GM21717 (cell line): Measurements from ENCODE around the gene GRAMD1B.
"Not testable (repeated sequence)": the region's sequence is repeated elsewhere in the genome, so short reads cannot be mapped to it uniquely, and the experiment has no call there.

ENCODE experiments used
- ATAC-seq: cut with Tn5 transposase; IDR thresholded peaks from one replicate; pipeline ENCODE4 v1.9.1; 2021; ENCODE audit warnings: mild to moderate bottlenecking, moderate library complexity; ENCODE audit not compliant: unreplicated experiment

Gene GRAMD1B

DNA sequence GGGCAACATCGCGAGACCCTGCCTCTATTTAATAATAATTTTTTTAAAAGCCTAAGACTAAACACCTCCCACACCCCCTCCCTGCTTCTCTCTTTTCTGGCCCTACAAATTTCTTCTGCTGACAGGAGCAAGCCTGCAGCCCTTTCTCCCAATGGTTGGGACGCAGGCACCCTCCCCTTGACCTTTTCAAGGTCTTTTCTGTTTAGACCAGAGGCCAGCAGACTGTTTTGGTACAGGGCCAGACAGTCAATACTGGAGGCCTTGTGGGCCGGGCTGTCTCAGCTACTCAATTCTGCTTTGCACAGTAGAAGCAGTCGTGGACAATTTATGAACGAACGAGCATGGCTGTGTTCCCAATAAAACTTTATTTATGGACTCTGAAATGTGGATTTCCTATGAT is 132.1 kb downstream of the GRAMD1B start:
- no peak for ATAC-seq

DNA sequence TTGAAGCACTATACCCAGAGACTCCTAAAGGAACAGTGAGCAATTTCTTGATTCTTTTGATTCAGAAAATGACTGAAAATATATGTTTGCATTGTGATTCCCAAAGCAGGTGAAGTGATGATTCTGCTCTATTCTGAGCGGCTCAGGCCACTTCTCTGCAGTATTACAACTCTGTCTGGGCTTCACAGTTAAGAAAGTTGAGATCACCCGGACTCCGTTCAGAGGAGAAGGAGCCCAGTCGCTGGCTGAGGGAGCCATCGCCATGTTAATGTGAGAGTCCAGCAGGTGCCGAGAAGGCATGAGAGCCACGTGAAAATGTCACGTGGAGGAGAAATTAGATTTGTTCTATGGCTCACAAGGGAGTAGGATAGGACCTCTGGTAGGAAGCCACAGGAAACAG is 132.8 kb downstream of the GRAMD1B start:
- no peak for ATAC-seq

DNA sequence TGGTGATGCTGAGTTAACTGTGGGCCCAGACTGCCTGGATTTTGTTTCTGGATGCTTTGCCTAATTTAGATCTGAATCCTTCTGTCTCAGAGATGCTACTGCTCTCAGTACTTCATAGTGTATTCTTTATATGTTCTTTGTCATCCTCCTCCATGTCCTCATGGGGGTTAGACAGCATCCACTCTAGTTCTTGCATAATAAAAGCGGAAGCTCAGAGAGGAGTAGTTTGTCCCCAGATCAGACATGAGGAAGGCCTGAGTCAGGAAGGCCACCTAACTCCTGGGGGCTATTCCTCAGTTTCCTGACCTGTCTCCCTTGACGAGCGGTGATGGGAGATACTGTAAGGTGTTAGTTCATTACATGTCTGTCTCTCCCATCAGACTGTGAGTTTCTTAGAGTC is 134.2 kb downstream of the GRAMD1B start:
- no peak for ATAC-seq

DNA sequence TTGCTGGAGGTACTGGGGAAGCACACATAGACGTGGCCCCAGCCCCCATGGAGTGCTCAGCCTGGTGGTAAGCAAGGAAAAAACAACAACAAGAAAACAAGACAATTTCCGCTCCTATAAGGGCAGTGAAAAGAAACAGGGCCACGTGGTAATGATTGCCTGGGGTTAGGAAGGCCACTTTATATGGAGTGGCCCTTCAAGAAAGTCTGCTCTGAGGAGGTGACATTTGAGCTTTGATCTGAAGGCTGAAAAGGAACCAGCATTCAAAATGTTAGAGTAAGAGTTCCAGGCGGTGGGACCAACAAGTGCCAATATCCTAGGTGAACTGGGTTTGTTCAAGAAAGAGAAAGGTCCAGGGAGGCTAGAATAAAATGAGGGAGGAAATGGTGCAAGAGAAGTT is 136.8 kb downstream of the GRAMD1B start:
- no peak for ATAC-seq

DNA sequence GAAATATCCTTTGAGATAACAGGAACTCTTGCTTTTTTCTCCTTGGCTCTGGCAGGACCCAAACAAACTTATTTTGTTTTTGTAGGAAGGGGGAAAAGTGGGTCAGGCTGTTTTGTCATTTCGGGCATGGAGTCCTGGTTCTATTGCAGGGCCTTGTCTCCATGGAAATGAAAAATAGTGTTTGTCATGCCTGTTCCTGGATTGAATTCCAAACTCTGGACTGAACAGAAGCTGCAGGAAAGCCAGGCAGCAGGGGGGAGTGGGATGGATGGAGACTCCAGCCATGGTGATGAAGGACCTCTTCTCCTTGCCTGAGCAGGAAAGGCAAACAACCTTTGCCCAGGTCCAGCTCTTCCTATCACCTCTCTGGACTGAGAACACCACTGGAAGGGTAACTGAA is 137.4 kb downstream of the GRAMD1B start:
- no peak for ATAC-seq

DNA sequence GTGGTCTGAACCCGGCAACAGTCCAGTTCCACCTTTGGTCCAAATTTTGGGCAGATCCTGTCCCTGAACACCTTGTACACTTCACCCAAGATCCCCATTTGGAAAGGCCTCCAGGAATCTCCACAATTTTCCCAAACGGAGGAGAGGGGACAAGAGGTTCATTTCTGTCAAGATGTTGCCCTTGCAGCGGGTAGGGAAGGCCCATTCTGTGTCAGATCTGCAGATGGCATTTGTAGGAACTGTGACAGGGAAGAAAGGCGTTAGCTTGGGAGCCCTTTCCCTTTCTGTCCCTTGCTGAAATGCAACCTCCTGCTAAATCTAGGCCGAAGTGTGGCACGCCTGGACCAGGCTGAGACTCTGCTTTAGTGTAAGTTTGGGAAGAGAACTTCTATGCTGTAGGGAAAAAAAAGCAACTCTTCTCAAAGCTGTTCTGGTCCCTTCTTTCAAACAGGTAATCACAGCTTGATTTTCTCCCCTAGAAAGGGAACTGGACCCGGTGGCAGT is 138.3 kb downstream of the GRAMD1B start:
- no peak for ATAC-seq

DNA sequence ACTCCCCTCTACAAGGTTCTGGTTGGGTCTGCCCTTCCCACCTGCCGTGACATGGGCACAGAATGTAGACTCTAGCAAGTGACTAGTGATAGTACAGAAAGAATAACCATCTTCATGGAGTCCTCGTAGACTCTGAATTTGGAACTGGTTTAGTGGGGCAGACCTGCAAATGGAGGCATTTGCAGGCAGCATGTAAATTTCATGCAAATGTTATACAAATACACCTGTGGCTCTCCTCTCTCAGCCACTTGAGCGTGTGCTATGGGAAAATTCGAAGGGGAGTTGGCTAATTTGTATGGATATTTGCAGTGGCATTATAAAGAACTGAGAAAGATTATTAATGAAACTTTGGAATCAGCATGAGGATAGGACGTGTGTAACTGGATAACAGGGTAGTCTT is 139.3 kb downstream of the GRAMD1B start:
- ATAC-seq, result no peak

DNA sequence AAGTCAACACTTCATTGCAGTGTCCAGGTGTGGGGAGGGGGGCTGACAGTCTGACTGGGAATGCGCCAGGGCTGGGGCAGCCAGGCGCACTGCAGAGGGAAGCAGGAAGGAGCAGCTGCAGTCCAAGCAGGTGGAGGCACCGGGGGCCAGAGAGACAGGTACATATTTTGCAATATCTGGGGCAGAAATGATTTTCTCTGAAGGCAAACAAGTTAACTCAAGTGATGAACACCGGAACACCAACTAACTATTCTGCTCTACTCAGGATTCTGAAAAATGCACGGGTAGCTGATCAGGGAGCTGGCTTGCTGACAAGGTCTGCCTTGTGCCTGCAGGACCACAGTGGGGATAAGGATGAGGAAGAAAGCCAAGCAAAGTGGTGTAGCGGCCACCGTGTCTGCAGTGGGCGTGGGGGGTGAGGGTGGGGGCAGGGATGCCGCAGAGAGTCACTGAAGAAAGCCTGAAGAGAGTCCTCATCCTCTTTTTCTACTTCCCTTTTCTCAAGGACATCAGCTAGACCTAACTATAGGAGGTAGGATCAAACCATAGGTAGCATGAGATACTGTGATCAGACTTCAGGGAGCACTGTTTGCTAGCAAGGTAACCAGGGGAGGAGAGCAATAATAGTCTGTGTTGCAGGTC is 141.0 kb downstream of the GRAMD1B start:
- ATAC-seq, result no peak

DNA sequence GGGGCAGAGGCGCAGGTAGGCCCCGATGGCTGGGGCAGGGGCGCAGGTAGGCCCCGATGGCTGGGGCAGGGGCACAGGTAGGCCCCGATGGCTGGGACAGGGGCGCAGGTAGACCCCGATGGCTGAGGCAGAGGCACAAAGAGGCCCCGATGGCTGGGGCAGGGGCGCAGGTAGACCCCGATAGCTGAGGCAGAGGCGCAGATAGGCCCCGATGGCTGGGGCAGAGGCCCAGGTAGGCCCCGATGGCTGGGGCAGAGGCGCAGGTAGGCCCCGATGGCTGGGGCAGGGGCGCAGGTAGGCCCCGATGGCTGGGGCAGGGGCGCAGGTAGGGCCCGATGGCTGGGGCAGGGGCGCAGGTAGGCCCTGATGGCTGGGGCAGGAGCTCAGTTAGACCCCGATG is 142.7 kb downstream of the GRAMD1B start:
- not testable (repeated sequence) for ATAC-seq

DNA sequence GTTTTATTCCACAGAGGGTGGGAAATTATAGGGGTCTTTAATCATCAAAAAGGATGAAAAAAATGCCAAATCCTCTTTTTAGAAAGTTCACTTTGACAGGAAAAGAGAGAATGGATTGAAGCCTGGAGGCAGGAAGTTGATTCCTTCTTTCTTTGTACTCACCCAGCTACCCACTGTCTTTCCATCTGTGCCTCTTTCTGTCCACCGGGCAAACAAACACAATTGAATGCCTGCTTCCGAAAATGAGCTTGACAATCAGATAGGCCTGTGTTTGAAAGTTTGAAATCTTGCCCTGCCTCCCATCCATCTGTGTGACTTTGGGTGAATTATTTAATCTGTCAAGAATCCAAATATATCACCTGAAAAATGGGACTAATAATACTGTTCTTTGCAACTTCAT is 143.2 kb downstream of the GRAMD1B start:
- no peak for ATAC-seq

DNA sequence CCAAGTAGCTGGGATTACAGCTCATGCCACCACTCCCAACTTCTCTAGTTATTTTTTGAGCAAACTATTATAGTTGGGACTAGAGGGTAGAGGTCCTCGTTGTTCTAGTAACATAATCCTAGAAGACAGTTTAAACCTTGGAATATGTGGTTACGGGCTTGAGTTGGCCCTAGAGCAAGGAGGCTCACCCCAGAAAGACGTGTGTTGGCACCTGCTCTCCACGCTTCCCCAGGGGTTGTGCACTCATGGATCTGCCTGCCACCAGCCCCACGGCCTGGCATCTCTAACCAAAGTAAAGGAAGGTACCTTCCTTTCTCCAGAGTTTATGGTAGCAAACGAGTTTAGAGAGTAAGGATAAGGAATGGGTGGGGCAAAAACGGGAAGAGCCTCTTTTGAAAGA is 145.4 kb downstream of the GRAMD1B start:
- no peak for ATAC-seq

DNA sequence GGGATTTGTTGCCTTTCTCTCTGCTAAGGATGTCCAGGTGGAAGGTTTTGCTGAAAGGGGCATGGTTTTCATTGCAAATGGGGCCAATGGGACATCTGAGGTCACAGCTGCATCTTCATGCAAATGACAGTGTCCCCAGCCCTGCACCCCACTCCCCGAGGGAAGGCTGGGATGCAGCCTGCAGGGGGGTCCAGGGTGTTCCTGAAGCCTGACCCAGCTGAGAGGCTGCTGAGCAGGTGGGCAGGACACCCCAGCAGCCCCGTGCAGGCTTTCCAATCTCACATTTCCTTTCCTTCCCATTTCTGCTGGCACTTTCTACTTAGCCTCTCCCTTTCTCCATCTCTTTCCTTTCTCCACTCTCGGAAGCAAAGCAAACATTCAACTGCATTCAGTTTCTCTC is 146.0 kb downstream of the GRAMD1B start:
- ATAC-seq, result no peak

DNA sequence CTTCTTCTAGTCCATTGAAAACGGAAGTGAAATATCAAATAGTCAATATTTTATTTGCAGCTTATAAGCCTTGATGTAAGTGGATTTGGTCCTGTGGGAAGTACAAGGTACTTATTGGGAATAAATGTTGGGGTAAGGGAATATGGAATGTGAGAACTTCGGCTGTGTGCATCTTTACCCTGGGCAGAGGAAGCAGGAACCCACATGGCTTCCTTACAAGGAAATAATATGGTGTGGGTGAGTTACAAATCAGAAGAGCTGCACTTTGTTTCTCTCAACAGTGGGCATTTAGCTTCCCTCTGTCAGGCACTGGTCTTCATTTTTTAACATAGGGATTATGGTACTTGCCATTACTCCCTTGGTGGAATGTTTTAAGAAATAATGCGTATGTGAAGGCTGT is 146.4 kb downstream of the GRAMD1B start:
- ATAC-seq, result no peak

DNA sequence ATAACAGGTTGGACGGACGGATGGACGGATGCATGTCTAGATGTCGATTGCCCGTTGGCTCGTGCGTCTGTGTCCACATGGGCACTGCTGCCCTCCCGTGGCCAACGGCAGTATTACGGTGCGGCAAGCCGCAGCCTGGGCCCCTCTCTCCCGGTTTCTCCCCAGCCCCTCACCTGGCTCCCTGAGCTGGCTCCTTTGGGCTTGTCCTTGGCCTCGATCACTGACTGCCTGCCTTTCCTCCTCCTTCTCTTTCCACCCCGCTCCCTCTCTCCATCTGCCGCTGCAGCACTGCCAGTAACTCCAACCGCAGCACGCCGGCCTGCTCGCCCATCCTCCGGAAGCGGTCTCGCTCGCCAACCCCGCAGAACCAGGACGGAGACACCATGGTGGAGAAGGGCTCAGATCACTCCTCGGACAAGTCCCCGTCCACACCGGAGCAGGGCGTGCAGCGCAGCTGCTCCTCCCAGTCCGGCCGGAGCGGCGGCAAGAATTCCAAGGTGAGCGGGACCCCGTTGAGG is 147.1 kb downstream of the GRAMD1B start:
- ATAC-seq, result peak; percentile 54

DNA sequence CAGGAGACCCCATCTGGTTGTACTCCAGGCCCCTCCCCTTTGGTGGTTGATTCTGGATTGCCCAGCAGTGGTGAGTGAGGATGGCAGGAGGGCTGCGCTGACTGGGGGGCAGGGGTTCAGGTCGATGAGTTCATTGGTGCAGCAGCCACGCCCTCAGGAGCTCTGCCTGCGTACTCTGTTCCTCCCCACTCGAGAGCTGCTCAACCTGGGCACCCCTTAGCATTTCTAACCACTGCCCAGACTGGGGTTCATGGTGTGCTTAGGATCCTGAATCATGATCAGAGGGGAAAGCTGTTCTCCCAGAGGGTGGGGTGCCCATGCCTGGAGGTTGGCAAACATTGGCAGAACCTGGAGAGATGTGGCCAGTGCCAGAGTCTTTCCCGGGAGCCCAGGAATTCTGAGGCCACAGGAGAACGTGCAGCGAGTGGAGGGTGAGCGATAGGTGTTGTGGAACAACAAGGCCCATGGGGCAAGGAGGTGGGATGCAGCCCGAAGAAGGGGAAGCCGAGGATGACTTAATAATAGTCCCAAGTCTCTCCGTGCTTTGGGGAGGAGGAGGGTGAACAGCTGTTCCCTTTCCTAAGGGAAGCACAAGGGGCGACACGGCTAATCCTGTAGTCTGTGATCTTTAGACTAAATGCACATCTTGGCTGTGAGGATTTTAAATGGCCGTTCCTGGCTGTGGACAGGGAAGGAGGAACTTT is 148.9 kb downstream of the GRAMD1B start:
- no peak for ATAC-seq

DNA sequence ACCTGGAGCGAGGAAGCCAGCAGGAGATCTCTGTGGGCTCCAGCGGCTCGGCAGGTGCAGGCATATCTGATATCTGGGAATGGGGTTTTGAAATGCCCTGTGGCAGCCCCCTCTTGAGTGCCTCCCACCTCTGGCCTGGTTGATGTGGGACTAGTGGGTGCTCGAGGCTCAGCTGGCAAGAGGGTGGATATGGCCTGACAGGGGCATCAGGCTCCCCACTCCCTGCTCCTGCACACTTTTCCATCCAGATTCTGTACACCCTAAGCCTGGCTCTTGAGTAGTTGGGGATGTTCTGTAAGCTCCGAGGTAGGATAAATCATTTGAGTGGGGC is 149.4 kb downstream of the GRAMD1B start:
- no peak for ATAC-seq

DNA sequence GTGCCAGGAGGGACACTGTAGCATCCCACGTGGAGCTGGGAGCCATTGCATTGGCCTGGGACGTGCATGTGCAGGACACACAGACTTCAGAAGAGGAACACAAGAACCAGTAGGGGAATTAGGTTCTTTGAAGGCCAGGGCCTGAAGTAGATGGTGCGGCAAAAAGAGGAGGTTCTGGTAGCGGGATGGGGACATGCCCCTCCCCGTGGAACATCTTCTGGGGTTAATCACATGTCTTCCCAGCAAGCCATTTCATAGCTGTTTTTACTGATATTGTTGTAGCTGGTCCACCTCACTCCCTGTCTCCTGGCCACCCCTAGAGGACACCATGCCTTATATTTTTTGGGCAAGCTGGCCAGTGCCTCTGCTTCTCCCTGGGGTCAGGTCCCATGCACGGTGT is 150.1 kb downstream of the GRAMD1B start:
- no peak for ATAC-seq

DNA sequence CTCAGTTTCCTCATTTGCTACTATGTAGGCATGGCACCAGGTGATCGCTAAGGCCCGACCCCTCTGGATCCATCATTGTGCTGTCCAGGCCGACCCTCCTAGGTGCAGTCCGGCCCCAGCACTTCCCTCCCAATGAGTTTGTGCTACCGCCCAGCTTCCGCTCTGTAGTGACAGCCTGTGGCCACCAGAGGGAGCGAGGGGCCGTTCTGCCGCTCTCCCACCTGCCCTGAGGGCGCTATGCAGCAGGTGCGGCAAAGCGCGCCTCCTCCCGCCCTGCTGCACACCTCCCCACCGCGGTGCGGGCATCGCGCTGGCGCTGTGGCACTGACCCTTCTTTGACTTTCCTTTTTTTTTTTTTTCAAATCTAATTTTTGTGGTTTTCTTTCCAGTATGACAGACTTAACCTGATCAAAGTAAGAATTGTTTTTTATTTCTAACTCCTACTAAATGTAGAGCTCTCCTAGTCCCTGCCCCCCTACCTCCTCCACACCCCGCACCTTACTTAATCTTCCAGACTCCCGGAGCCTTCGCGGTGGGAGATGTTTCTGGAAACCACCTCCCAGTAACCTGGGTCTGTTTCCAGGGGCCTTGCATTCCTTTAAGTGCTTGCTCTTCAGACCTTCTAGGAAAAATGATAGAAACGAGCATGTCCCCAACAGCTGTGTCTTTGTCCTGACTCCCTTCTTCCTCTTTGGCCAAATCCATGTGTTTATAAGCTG is 150.6 kb downstream of the GRAMD1B start:
- ATAC-seq, result peak; percentile 85

DNA sequence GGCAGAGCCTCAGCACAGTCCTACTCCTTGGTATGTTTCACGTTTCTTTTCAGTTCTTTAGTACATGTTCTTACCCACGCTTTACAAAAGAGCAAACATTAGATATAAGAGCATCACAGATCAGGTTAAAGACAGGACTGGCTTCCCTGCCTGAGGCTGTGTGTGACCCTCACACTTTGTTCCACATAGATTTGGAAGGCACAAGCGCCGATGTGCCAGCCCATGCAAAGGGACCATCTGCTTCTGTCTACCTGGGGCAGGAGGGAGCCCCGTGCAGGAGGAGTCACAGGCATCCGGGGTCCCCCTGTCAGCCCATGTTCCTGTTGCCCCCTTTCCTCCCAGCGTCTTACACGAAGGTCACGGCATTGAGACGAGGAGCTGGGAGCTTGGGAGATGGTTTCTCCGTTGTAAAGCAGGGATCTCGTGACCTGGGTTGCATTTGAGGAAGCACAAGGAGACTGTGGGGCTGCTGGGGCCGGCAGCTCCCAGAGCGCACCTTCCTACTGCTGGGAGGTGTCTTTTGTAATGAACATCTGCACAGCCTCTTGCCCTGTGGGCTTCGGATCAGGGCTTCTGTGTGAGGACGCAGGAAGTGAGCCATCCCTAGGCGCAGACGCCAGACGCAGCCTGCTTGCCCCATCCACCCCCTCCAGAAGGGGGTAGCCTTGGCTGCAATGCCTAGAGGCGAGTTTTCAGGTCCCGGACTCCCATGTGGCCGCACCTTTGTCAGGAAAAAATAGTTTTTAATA is 151.8 kb downstream of the GRAMD1B start:
- no peak for ATAC-seq

DNA sequence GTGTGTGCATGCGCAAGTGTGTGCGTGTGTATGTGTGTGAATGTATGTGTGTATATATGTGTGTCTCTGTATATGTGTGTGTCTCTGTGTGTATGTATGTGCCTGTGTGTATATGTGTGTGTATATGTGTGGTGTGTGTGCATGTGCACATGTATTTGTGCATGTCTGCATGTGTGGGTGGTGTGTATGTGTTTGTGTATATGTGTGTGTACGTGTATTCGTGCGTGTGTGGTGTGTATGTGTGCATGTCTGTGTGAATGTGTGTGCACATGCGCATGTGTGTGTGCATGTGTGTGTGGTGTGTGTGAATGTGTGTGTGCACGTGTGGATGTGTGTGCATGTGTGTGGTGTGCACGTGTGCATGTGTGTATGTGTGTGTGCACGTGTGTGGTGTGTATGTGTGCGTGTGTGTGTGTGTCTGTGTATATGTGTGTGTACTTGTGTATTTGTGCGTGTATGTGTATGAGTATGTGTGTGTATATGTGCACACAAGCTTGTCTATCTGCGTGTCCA is 153.0 kb downstream of the GRAMD1B start:
- no peak for ATAC-seq

DNA sequence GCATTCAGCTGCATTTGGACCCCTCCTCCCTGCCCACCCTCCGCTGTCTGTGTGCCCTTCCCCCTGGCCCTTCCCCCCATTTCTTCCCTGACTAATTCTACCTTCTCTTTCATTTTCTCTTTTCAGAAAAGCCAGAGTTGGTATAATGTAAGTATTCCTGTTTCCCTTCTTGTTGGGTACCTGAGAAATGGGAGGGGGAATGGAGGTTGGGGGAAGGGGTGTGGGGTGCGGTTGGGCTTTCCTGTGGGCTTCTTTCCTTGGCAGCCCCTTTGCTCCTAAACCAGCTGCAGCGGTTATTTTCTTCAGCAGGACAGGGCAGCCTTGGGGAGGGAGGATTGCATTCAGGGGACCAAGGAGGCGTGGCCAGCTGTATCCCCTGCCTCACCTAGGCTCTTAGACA is 154.1 kb downstream of the GRAMD1B start:
- no peak for ATAC-seq
